IPS-NIHi11 (cell line): ENCODE results near the gene AGBL3.
A peak's percentile ranks its signal among the peaks of the same experiment; 100 is the strongest.
"Not testable (repeated sequence)": the region's sequence is repeated elsewhere in the genome, so short reads cannot be mapped to it uniquely, and the experiment has no call there.

Experiments used
- DNase-seq: peaks from one replicate; pipeline ENCODE4 v3.0.0; 2012; ENCODE audit warnings: mixed read lengths, low spot score

The AGBL3 gene

DNA sequence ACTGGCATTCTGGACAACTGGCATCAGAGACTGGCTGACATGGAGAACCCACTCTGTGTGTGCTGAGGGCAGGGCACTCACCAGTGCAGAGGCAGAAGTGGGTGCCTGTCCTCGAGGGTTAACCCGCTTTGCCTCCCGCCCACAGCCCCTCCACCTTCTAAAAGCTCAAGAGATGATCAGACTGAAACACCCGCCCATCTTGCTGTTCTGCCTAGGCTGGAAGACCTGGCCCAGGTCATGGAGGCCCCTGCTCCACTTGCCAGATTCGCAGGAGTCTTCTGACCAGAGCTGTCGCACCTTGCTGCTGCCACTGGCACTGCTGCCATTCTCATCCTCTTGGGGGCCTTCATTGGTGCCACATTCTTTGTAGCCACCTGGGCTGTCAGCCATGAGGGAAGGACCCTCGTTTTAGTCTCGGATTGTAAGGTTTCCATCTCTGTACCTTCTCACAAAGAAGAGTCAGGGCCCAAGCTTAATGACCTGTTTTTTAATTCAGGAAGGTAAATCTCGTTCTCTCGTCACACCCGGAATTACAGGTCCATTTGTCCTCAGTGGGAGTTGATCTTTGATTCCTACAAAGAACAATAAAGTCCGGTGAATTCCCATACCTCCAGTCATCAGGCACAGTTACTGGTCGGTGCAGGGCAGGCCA, 182.3 kb downstream of the AGBL3 start:
- DNase-seq = no peak

DNA sequence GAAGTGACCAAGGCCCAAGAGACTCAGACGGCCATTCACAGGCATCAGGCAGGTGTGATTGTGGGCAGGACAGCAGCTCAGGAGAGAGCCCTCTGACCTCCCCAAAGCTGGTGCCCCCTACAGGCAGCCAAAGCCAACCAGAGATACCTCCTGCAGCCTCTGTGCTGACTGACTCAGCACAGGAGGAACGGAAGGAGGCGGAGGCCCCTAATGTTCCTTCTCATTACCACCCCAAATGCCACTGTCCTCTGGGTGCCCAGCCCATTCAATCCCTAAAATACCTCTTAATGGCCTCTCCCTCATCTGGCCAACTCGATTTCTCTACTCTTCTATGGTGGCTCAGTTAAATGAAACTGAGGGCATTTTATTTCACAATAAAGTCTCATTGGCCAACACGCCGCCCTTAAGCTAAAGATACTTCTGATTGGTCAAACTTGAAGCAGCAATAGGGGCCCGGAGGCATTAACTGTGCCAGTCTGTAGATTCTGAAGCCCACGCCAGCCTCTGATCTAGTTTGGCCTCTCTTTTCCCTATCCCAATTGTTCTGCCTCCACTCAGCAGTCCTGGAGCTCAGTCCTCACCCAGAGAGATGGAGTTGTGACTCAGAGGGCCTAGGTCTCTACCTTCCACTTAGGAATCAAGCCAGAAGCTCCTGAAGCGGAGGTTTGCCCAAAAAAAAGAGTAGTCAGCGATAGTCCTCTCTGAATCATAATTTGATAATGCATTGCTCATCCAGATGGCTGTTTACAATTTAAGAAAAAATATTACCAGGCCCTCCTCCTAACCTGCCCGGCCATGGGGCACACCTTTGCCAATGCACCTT, 183.0 kb downstream of the AGBL3 start:
- peak; percentile 70 for DNase-seq

DNA sequence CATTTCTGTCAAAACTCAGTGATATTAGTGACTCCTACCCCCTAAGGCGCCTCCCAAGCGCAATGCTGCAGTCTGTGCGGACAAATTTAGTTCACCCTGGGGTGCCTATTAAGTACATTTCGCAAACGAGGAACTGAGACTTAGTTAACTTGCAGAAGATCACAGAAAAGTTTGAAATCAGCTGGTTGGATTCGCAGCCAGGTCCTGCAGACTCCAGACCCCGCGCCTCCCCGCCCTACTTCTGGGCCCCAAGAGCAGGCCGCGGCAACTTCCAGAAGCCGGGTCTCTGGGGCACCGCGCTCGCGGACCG, 183.6 kb downstream of the AGBL3 start:
- DNase-seq = no peak

GRCh38 chr7:135170274-135170997, 184.1 kb downstream of the AGBL3 start, which contains the start of gene CYREN:
Gene CYREN, minus strand, starts transcription at chr7:135170707. Its CDS starts 1,785 bp downstream, at chr7:135168922.
- DNase-seq = peak; percentile 94

DNA sequence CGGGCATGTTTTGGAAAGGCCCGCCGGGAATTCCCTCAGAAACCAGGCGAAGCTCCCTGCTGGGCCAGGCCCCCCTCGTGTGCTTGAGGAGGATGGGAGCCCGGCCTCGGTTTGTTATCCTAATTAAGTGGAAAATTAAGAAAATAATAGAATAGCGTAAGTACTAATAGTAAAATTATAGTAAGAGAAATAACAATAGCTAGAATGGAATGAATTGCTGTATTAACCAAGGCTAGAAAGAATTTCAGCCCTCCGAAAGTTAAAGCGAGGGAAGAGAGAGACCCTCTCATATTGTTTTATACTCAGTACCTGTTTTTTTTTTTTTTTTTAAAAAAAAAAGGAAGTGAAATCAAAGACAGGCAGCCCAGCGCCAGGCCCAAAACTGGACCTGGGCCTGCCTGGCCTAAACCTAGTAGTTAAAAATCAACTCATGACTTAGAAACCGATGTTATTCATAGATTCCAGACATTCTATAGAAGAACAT, 184.7 kb downstream of the AGBL3 start:
- not testable (repeated sequence) for DNase-seq

DNA sequence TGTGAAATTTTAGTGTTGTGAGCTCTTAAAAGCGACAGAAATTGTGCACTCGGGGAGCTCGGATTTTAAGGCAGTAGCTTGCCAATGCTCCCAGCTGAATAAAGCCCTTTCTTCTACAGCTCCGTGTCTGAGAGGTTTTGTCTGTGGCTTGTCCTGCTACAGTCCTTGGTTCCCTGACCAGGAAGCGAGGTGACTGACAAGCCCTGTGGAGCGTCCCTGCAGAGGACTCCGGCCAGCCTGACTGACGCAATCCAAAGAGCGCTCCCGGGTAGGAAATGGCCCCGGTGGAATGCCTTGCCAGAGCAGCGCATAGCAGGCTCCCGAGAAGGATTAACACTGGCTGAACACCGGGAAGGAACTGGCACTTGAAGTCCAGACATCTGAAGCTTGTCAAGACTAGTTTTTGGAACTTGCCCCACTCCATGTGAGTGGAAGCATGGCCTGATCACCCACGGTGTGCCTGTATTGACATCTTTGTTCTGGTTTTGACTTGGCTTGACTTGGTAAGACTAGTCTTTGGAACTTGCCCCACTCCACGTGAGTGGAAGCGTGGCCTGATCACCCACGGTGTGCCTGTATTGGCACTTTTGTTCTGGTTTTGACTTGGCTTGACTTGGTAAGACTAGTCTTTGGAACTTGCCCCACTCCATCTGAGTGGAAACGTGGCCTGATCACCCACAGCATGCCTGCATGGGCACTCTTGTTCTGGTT, 185.4 kb downstream of the AGBL3 start:
- not testable (repeated sequence) for DNase-seq

DNA sequence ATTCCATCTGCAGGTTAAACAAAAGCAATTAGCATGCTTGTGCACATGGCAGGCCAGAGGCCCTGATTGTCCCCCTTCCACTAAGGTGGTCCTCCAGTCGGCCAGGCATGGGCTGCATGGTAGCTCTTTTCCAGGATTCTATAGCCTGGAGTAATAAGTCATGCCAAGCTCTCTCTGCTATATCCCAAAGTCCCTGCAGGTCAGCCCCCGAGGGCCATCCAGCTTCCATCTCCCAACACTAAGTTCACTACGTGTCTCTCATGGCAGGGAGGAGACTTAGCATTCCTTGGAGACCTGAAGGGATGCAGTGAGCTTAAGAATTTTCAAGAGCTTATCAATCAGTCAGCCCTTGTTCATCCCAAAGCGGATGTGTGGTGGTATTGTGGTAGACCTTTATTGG, 187.6 kb downstream of the AGBL3 start:
- not testable (repeated sequence) for DNase-seq

- no peak for DNase-seq
Measured at GRCh38 chr7:135174941-135175340, 188.6 kb downstream of the AGBL3 start.

DNA sequence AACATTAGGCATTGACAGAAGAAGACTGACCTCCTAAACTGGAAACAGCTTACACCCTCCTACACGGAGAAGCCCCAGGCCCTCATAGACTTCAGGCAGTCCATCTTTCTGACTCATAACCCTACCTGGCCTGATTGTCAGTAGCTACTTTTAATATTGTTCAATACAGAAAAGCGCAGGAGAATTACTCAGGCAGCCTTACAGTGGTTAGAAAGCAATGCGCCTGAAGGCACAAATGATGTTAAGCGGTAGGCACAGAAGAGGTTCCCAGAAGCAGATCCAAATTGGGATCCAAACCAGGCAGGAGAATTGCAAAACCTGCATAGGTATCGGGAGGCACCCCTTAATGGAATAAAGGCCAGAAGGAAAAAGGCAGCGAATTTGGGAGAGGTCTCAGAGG, 189.6 kb downstream of the AGBL3 start:
- no peak for DNase-seq

DNA sequence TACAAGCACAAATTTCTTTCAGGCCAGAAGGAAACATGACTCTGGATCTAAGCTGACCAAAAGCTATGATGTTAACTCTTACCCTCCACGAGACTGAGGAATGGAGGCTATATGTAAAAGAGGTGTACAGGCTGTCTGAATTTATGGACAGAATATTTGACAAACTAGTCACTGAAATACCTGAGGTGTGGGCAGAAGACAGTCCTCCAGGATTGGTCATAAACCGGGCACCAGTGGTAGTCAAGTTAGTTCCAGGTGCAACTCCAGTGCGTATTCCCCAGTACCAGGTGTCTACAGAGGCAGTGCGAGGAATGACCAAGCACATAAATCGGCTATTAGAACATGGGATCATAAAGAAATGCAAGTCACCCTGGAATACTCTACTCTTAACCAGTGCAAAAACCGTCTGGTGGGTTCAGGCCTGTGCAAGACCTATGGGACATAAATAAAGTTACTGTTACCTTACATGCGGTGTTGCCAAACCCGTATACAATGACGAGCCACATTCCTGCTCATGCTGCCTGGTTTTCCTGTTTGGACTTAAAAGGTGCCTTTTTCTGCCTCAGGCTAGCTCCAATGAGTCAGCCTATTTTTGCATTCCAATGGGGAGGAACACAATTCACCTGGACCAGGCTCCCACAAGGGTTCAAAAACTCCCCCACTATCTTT, 190.9 kb downstream of the AGBL3 start:
- no peak for DNase-seq

GRCh38 chr7:135178364-135178763, 192.1 kb downstream of the AGBL3 start:
- no peak for DNase-seq

DNA sequence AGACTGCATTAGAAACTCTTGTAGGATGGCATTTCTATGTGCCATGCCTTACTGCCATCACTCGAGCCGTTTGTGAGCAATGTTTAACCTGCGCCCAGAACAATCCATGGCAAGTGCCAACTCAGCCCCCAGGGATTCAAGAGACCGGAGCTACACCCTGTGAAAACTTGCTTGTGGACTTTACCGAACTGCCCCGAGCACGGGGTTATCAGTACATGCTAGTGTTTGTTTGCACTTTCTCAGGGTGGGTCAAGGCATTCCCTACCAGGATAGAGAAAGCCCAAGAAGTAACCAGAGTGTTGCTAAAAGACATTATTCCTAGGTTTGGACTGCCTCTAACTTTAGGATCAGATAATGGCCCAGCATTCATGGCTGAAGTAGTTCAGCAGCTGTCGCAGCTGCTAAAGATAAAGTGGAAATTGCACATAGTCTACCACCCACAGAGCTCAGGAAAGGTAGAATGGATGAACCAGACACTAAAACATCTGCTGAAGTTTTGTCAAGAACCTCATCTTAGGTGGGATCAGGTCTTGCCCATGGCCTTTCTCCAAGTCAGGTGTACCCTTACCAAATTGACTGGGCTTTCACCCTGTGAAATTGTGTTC, 193.1 kb downstream of the AGBL3 start:
- no peak for DNase-seq

- no peak for DNase-seq
Measured at GRCh38 chr7:135180122-135180521, 193.8 kb downstream of the AGBL3 start.

- DNase-seq = no peak
Measured at GRCh38 chr7:135181261-135181928, 195.1 kb downstream of the AGBL3 start.

- DNase-seq = no peak
Measured at GRCh38 chr7:135181929-135182678, 195.8 kb downstream of the AGBL3 start.

DNA sequence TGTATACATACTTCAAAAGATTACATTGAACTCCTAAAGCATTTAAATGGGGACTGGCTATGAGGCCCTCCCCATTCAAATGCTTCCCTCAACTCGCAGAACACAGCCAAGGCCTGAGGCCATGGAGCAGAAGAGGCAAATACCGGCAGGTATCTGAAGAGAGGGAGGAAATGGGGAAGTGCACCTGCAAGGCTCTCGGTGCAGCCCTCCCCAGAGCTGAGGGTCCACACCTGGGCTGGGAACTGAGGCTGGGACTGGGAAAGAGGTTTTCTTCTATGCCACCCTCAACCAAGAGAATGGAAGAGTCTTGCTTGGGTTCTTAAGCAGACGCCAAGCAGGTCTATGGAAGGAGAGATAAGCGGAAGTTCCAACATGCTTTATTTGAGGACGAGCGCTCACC, 197.2 kb downstream of the AGBL3 start:
- DNase-seq = no peak

DNA sequence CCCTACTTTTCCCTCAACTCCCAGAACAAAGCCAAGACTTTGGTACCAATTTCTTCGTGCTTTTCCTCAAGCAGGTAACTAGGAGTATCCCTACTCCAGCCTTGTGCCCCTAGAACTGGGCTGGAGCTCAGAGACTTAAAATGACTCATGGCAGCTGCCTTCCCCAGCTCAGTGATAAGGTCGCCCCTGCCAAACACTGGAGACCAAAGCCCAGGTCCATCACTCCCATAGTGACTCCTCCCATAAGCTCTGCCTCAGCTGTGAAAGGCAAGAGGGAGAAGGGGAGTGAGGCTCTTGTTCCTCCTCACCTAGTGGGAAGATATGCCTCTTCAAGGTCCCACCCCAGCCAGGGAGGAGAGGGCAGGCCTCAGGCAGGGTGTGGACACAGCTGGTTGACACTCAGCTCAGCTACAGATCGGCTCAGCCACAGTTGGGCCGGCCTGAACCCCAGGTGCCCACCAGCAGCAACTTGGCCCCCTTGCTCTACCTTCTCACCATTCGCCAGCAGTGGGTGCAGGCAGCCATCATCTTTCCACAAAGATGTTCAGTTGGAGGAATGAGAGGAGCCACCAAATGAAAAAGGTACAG, 198.0 kb downstream of the AGBL3 start:
- DNase-seq = no peak
